Memory B cell (primary cell): ENCODE measurements around the gene CHMP4B.

Experiments
- ATAC-seq: fragments of 150-1000 bp; cut with Tn5 transposase; 2 replicates; pipeline ENCODE4 v1.10.0; 2021; ENCODE audit warnings: low read depth, mild to moderate bottlenecking, moderate library complexity
- DNase-seq, 2 donors: peaks; one replicate each; pipeline ENCODE4 v3.0.0; 2022; ENCODE audit warnings: low spot score in 2 of 2
- H3K27ac Mint-ChIP-seq: one replicate; pipeline ENCODE4 v1.8.0; 2022; ENCODE audit warnings: mild to moderate bottlenecking, moderate library complexity, mixed read lengths
- H3K27me3 Mint-ChIP-seq: one replicate; pipeline ENCODE4 v1.8.0; 2022; ENCODE audit warnings: mixed read lengths
- H3K36me3 Mint-ChIP-seq: one replicate; pipeline ENCODE4 v1.8.0; 2022; ENCODE audit warnings: mild to moderate bottlenecking, mixed read lengths
- H3K4me1 Mint-ChIP-seq: one replicate; pipeline ENCODE4 v1.8.0; 2022; ENCODE audit warnings: mixed read lengths
- H3K4me3 Mint-ChIP-seq: one replicate; pipeline ENCODE4 v1.8.0; 2022; ENCODE audit warnings: mild to moderate bottlenecking, moderate library complexity, mixed read lengths
- H3K9me3 Mint-ChIP-seq: one replicate; pipeline ENCODE4 v1.8.0; 2022; ENCODE audit warnings: mixed read lengths

CHMP4B gene

GRCh38 chr20:33829636-33830035 lies 18.5 kb downstream of the CHMP4B start:
- peaks cover 23% of the 10 kb centered on the region for H3K36me3 Mint-ChIP-seq
- no peaks in the 10 kb centered on the region for H3K27me3 Mint-ChIP-seq
- H3K9me3 Mint-ChIP-seq, result no peaks in the 10 kb centered on the region
- DNase-seq, result no peak
- no peak for ATAC-seq
- H3K27ac Mint-ChIP-seq, result peak overlapping the region; percentile 59
- peaks cover 52% of the 10 kb centered on the region for H3K4me1 Mint-ChIP-seq
- H3K4me3 Mint-ChIP-seq, result no peak overlapping the region

- Mint-ChIP-seq H3K9me3 (no peaks in the 10 kb centered on the region), H3K27ac (peak overlapping the region; percentile 59), H3K4me1 (peaks cover 49% of the 10 kb centered on the region), H3K36me3 (peaks cover 26% of the 10 kb centered on the region), H3K27me3 (no peaks in the 10 kb centered on the region), H3K4me3 (no peak overlapping the region)
- no peak for DNase-seq
- no peak for ATAC-seq
Measured at GRCh38 chr20:33830371-33830770, 19.2 kb downstream of the CHMP4B start.

GRCh38 chr20:33832103-33832804 lies 21.1 kb downstream of the CHMP4B start:
- H3K27ac Mint-ChIP-seq, result no peak overlapping the region
- H3K36me3 Mint-ChIP-seq, result peaks cover 26% of the 10 kb centered on the region
- no peak for ATAC-seq
- no peaks in the 10 kb centered on the region for H3K9me3 Mint-ChIP-seq
- no peak overlapping the region for H3K4me3 Mint-ChIP-seq
- H3K4me1 Mint-ChIP-seq, result peaks cover 48% of the 10 kb centered on the region
- H3K27me3 Mint-ChIP-seq, result no peaks in the 10 kb centered on the region
- no peak for DNase-seq

- H3K36me3 Mint-ChIP-seq, result peaks cover 26% of the 10 kb centered on the region
- peaks cover 50% of the 10 kb centered on the region for H3K4me1 Mint-ChIP-seq
Measured at GRCh38 chr20:33833333-33833732, 22.2 kb downstream of the CHMP4B start.

GRCh38 chr20:33835615-33836172 lies 24.5 kb downstream of the CHMP4B start:
- H3K4me3 Mint-ChIP-seq, result no peak overlapping the region
- ATAC-seq, result no peak
- H3K4me1 Mint-ChIP-seq, result peaks cover 55% of the 10 kb centered on the region
- no peak for DNase-seq
- H3K36me3 Mint-ChIP-seq, result peaks cover 23% of the 10 kb centered on the region
- no peaks in the 10 kb centered on the region for H3K9me3 Mint-ChIP-seq
- H3K27ac Mint-ChIP-seq, result no peak overlapping the region
- no peaks in the 10 kb centered on the region for H3K27me3 Mint-ChIP-seq

More at GRCh38 chr20:33833333-33833732, 22.2 kb downstream of the CHMP4B start:
- H3K27ac Mint-ChIP-seq, result peak overlapping the region; percentile 36
- no peak for DNase-seq
- no peaks in the 10 kb centered on the region for H3K9me3 Mint-ChIP-seq
- no peak for ATAC-seq
- H3K27me3 Mint-ChIP-seq, result no peaks in the 10 kb centered on the region
- H3K4me3 Mint-ChIP-seq, result no peak overlapping the region

- Mint-ChIP-seq H3K4me1 (peaks cover 59% of the 10 kb centered on the region), H3K4me3 (no peak overlapping the region), H3K27ac (peak overlapping the region; percentile 63), H3K36me3 (peaks cover 23% of the 10 kb centered on the region), H3K27me3 (no peaks in the 10 kb centered on the region), H3K9me3 (no peaks in the 10 kb centered on the region)
- DNase-seq (no peak), ATAC-seq (no peak)
Measured at GRCh38 chr20:33836277-33836676, 25.1 kb downstream of the CHMP4B start.

GRCh38 chr20:33837096-33837830 lies 26.1 kb downstream of the CHMP4B start:
- DNase-seq, result no peak
- no peaks in the 10 kb centered on the region for H3K9me3 Mint-ChIP-seq
- peak; percentile 47 for ATAC-seq
- H3K4me3 Mint-ChIP-seq, result no peak overlapping the region
- H3K36me3 Mint-ChIP-seq, result peaks cover 19% of the 10 kb centered on the region
- H3K27ac Mint-ChIP-seq, result peak overlapping the region; percentile 35
- H3K4me1 Mint-ChIP-seq, result peaks cover 68% of the 10 kb centered on the region
- no peaks in the 10 kb centered on the region for H3K27me3 Mint-ChIP-seq

- H3K9me3 Mint-ChIP-seq, result no peaks in the 10 kb centered on the region
- H3K4me3 Mint-ChIP-seq, result no peak overlapping the region
- no peaks in the 10 kb centered on the region for H3K27me3 Mint-ChIP-seq
- peaks cover 13% of the 10 kb centered on the region for H3K36me3 Mint-ChIP-seq
- peaks cover 72% of the 10 kb centered on the region for H3K4me1 Mint-ChIP-seq
- H3K27ac Mint-ChIP-seq, result peak overlapping the region; percentile 5
- DNase-seq (no peak), ATAC-seq (no peak)
Measured at GRCh38 chr20:33838035-33838864, 27.1 kb downstream of the CHMP4B start.

- no peak overlapping the region for H3K27ac Mint-ChIP-seq
- H3K4me3 Mint-ChIP-seq, result no peak overlapping the region
- ATAC-seq, result no peak
Measured at GRCh38 chr20:33839591-33839990, 28.4 kb downstream of the CHMP4B start.

GRCh38 chr20:33840160-33840559 lies 29.0 kb downstream of the CHMP4B start:
- H3K36me3 Mint-ChIP-seq, result peaks cover 5% of the 10 kb centered on the region
- peaks cover 74% of the 10 kb centered on the region for H3K4me1 Mint-ChIP-seq
- H3K4me3 Mint-ChIP-seq, result no peak overlapping the region
- DNase-seq (no peak), ATAC-seq (no peak)
- no peaks in the 10 kb centered on the region for H3K9me3 Mint-ChIP-seq
- no peaks in the 10 kb centered on the region for H3K27me3 Mint-ChIP-seq
- no peak overlapping the region for H3K27ac Mint-ChIP-seq

More at GRCh38 chr20:33839591-33839990, 28.4 kb downstream of the CHMP4B start:
- no peaks in the 10 kb centered on the region for H3K9me3 Mint-ChIP-seq
- H3K4me1 Mint-ChIP-seq, result peaks cover 74% of the 10 kb centered on the region
- no peak for DNase-seq
- no peaks in the 10 kb centered on the region for H3K27me3 Mint-ChIP-seq
- H3K36me3 Mint-ChIP-seq, result peaks cover 7% of the 10 kb centered on the region

GRCh38 chr20:33840759-33841435 lies 29.7 kb downstream of the CHMP4B start:
- DNase-seq (no peak), ATAC-seq (no peak)
- H3K4me3 Mint-ChIP-seq, result no peak overlapping the region
- peaks cover 4% of the 10 kb centered on the region for H3K36me3 Mint-ChIP-seq
- H3K4me1 Mint-ChIP-seq, result peaks cover 75% of the 10 kb centered on the region
- H3K27ac Mint-ChIP-seq, result peak overlapping the region; percentile 75
- no peaks in the 10 kb centered on the region for H3K9me3 Mint-ChIP-seq
- no peaks in the 10 kb centered on the region for H3K27me3 Mint-ChIP-seq

GRCh38 chr20:33841436-33841799 lies 30.3 kb downstream of the CHMP4B start:
- Mint-ChIP-seq H3K27me3 (no peaks in the 10 kb centered on the region), H3K9me3 (no peaks in the 10 kb centered on the region), H3K27ac (peak overlapping the region; percentile 75), H3K36me3 (peaks cover 4% of the 10 kb centered on the region), H3K4me3 (no peak overlapping the region), H3K4me1 (peaks cover 75% of the 10 kb centered on the region)
- no peak for ATAC-seq
- no peak for DNase-seq

- peak overlapping the region; percentile 75 for H3K27ac Mint-ChIP-seq
- ATAC-seq (no peak), DNase-seq (no peak)
- no peaks in the 10 kb centered on the region for H3K9me3 Mint-ChIP-seq
- H3K36me3 Mint-ChIP-seq, result peaks cover 6% of the 10 kb centered on the region
- H3K27me3 Mint-ChIP-seq, result no peaks in the 10 kb centered on the region
- H3K4me3 Mint-ChIP-seq, result no peak overlapping the region
- H3K4me1 Mint-ChIP-seq, result peaks cover 76% of the 10 kb centered on the region
Measured at GRCh38 chr20:33842346-33842745, 31.2 kb downstream of the CHMP4B start.
